HTERT RPE-1 (cell line): ENCODE measurements around the gene CRB3.

Experiments used
- in situ Hi-C: fragments of 300-500 bp; cut with MboI; formaldehyde crosslinking; loops from 4 replicates; pipeline ENCODE4 v1.14.3; 2020; ENCODE audit warnings: low sequenced_read_pairs

Gene CRB3

DNA sequence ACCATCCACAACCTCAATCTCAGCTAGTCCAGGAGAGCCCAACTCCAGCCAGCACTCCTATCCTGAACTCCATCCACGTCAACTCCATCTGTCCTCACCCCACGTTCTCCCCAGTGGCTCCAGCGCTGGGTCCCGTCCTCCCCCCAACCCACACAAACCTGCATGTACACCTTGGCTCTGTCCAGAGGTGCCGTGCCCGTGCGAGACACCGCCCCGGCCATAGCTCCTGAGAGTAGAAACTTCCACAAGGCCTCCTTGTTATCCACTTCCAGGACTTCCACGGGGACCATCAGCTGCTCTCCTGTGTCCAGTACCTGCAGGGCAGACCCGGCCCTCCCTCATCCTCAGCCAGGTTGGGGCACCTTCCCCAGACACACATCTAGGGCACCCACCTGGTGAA, 32.2 kb upstream of the CRB3 start:
- in situ Hi-C loops, result no loop called here

- in situ Hi-C loops, result no loop called here
These were observed 30.9 kb upstream of the CRB3 start for GRCh38 chr19:6433165-6433564.

DNA sequence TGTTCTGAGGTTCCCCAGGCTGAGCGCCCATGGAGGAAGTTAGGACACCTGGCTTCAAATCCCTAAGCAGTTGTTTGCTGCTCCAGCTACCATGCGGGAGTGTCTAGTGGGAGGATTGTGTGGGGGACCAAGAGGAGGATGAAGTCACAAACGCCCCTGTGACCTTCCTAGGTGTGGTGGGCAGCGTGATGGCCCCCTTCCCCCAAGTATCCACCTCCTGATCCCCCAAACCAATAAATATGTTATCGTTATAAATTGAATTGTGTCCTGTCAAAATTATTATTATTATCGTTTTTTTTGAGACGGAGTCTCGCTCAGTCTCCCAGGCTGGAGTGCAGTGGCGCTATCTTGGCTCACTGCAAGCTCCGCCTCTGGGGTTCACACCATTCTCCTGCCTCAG, 30.4 kb upstream of the CRB3 start, which contains the start of gene SLC25A41:
TSS of gene SLC25A41 (minus strand) at position 101 of the 400 bp plus-strand sequence. CDS start at position 31, 70 bp downstream.
- in situ Hi-C loops, result no loop called here

DNA sequence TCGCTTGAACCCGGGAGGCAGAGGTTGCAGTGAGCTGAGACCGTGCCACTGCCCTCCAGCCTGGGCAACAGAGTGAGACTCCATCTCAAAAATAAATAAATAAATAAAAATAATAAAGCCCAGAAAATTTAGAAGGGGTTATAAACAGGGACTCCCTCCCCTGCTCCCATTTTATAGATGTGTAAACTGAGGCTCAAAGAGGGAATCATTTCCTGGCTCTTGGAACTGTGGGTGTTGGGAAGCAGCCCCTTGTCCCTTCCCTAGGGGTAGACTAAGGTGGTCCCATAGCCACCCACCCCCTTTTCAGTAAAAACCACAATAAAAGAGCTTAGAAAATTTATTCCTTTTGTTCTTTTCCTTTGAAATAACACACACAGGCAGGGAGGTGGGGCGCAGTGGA, 24.3 kb upstream of the CRB3 start:
- in situ Hi-C loops, result no loop called here

DNA sequence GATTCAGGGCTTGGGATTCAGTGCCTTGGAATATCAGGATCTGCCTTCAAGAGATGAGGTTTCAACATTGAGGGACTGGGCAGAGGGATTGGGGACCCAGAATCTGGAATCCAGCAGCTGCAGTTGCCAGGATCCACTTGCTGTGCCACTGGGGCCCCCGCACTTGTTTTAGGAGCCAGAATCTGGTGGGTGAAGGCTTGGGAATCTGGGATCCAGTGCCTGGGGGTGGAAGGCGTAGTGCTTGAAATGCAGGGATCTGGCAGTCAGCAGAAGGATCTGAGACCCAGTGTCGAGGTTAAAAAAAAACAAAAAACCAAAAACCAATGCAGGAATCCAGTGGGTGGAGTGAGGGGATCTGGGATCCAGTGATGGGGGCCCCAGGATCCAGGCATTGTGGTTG, 23.2 kb upstream of the CRB3 start:
- in situ Hi-C loops, result no loop called here

- in situ Hi-C loops, result no loop called here
These were observed 21.9 kb upstream of the CRB3 start for GRCh38 chr19:6442087-6442688.

GRCh38 chr19:6443986-6444385, 20.1 kb upstream of the CRB3 start:
- in situ Hi-C loops, result no loop called here

DNA sequence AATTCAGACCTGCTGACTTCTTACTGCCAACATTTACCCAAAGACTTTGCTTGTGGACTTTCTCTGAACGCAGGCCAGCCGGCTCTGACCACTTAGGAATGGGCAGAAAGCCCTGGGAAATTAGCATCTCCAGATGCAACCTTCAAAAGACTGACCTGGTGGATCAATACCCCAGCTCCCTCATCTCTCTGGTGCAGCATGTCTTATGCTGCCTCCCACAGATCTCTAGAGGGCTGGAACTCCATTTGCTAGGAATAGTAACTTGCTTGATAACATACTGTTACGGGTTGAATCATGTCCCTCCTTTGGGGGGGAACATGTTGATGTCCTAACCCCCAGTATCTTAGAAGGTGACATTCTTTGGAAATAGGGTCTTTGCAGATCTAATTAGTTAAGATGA, 17.6 kb upstream of the CRB3 start:
- in situ Hi-C loops, result no loop called here

DNA sequence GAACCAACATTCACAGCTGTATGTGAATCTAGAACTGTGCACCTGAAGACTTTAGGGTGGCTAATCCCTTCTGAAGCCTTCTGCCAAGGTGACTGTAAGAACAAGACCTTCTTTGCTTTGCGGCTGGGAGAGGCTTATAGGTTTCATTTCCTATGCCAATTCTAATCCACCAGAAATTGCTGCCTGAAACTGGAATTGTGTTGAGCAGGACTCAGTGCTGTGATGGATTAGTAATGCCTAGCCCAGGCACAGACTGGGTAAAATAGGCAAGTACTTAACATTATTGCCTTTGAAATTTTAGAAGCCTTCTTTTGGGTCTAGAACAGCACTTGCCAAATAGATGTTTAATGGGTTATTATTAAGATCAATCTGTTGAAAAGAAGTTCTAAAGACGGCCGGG, 16.0 kb upstream of the CRB3 start:
- in situ Hi-C loops, result no loop called here

GRCh38 chr19:6450166-6450565, 13.9 kb upstream of the CRB3 start:
- in situ Hi-C loops, result no loop called here

GRCh38 chr19:6451583-6452222, 12.4 kb upstream of the CRB3 start:
- in situ Hi-C loops, result no loop called here

- in situ Hi-C loops, result no loop called here
These were observed 11.9 kb upstream of the CRB3 start for GRCh38 chr19:6452223-6452614.

DNA sequence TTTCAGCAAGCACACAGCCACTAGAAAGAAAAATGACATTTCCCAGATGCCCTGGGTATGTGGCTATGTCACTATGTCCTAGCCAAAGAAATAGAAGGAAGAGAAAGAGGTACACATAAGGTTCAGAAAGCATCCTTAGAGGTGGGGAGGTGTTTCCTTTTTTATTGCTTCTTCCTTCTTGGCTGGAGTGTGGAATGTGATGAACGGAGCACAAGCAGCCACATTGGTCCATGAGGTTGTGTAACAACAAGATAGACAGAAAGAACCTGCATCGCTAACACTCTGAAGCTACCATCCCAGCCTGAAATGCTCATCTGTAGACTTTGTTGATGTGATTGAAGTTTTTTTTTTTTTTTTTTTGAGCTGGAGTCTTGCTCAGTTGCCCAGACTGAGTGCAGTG, 11.2 kb upstream of the CRB3 start:
- in situ Hi-C loops, result no loop called here

- in situ Hi-C loops, result no loop called here
These were observed 10.0 kb upstream of the CRB3 start for GRCh38 chr19:6453951-6454565.

GRCh38 chr19:6455924-6456323, 8.1 kb upstream of the CRB3 start:
- in situ Hi-C loops, result no loop called here

GRCh38 chr19:6457958-6458694, 5.9 kb upstream of the CRB3 start:
- in situ Hi-C loops, result no loop called here

- in situ Hi-C loops, result no loop called here
These were observed 5.3 kb upstream of the CRB3 start for GRCh38 chr19:6458695-6459261.

- in situ Hi-C loops, result no loop called here
These were observed 4.6 kb upstream of the CRB3 start, which contains the start of gene SLC25A23 for GRCh38 chr19:6459262-6460098. SLC25A23 (minus strand) TSS chr19:6459792; CDS start chr19:6459628, 164 bp downstream.

- in situ Hi-C loops, result no loop called here
These were observed 3.8 kb upstream of the CRB3 start for GRCh38 chr19:6460099-6460884.

DNA sequence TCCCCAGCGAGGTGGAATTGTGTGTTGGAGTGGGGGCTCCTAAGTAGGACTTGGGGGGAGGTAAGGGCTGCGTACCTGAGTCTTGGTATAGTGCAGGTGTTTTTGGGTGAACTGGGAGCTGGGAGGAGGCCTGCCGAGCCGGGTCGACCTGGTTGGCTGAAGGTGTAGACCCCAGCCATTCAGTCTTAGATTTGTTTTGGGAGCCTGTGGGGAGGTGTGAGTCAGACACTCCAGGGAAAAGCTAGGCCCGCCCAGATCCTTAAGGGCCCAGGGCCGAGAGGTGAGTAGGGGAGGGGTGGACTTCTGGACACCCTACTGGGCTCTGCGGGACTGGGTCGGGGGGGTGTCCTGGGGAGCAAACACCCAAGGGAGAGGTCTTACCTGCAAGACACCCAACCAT, 935 bp downstream of the CRB3 start:
- in situ Hi-C loops, result no loop called here
